Measurements from ENCODE around the gene LRRN2. TPM values are rescaled to one million over a fixed set of nuclear protein-coding genes. Genes with fewer than 3 reads are reported as not detected.
"Not testable (repeated sequence)": the region's sequence is repeated elsewhere in the genome, so short reads cannot be mapped to it uniquely, and the experiment has no call there.

Gene LRRN2
- total RNA-seq, result 12.8 TPM

DNA sequence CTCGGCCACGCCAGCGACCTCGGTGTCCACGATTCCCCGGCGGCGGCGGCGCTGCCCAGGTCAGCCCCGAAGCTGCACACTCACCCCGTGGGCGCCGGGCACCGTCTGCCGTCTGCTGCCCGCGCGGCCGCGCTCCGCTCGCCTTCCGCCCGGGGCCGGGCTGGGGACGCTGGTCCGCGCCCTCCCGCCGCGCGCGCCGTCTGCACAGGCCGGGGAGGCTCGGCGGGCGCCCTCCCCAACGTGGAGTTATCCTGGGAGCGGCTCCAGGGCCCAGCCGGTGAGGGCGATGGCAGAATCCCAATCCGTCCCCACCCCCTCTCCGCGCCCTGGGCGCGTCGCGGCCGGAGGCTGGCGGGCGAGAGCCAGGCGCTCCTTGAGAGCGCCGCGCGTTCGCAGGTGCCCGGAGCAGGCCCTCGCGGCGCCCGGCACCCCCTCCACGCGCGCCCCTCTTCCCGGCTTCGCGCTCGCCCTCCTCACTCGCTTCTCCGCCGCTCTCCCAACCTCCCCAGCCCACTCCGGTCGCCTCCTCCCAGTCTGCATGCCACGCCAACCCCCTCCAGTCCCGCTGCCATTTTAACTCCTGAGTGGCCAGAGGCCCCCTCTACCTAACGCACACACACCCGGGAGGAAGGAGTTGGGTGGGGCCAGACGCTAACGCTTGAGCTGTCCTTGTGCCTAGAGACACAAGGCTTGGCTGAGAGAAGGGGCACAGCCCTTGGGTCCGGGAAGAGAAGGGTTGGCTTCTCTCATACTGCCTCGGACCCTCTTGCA lies at the start of gene LRRN2:
LRRN2 (minus strand) TSS at position 503 of the 771 bp plus-strand sequence. CDS start 65,746 bp downstream, outside the sequence.
- DNase-seq, result no peak

DNA sequence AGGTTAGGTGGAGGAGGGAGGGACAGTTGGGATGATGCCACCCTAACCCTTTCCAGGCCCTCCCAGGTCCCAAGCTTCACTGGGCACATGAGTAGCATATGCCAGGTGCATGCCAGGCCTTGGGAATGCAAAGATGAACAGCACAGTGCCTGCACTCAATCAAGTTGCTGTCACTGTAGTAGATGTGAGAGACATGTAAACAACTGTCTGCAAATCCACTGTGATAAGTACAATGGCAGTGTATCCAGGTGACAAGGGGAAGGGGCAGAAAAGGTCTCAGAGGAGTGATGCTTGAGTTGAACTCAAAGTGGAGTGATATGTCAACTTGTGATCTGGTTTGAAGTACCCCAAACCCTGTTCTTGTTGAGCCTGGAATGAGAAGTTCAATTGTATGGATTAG lies 49.5 kb upstream of the LRRN2 start:
- no peak for DNase-seq

DNA sequence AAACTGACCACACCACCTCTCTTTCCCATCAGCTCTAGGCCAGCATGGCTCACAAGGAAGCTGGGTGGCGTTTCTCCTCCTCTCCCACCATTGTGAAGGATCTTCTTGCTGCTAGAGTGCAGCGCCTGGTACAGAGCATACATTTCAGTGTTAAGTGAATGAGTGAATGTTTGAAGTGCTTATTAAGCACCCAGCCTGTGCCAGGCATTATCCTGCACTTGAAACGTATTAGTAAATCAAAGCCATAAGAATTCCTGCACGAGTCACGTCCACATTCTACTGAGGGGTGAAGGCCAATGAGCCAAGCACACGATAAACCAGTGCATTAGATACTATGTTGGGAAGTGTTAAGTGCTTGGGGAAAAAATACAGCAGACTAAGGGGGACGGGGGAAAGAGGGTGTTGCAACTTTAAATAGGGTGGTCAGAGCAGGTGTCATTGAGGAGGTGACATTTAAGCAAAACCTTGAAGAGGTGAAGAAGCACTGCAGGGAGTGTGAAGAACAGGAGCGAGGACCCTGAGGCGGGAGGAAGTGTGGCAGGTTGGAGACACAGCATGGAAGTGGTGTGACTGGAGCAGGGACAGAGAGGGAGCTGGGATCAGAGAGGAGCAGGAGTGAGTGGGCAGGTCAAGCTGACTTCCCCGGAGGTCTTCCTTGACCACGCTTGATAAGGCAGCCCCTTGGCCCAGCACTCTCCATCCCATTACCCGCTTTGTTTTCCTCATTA lies 48.5 kb upstream of the LRRN2 start:
- no peak for DNase-seq

GRCh38 chr1:204733289-204733688 lies 47.8 kb upstream of the LRRN2 start:
- no peak for DNase-seq

DNA sequence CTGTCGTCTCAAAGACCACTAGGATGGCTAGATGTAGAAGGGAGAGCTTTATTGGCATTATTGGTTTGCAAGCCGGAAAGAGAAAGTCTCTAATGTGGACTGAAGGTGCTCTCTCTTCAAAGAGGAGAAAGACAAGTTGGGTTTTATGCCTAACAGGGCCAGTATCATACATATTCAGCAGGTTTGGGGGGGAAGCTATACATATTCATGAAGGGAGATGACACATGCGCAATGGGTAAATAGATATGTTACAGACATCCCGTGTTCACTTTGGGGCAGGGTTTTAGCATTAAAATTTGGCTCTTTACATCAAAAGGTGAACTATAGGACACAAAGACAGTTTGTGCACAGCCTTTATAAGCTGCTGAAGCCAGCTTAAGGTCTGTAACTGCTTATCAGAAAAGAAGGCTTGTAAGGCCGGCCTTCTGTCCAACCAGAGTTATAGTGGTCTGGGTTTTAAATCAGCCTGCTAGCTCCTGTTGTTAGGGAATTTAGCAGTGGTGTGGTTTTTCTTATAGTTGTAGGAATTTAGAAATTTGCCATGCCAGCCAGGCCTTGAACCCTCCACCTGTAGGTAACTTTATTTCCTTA lies 46.5 kb upstream of the LRRN2 start:
- no peak for DNase-seq

- no peak for DNase-seq
Measured at GRCh38 chr1:204731509-204731908, 46.0 kb upstream of the LRRN2 start.

- no peak for DNase-seq
Measured at GRCh38 chr1:204730826-204731459, 45.4 kb upstream of the LRRN2 start.

DNA sequence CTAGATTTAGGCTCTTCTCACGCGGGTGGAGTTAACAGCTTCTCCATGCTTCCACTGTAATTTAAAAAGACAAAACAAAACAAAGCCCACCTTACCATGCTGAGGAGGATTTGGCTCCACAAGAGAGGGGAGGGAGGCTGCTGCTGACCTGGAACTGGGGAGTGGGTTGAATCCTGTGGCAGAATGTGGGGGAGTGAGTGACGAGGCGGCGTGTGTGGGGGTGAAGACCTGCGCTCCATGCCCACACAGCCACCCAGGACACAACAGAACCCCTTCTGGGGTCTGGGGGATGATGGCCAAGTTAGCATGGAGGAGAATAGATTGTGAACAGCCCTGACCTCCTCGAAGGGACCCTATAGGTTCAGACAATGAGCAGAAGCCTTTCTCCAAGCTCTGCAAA lies 44.0 kb upstream of the LRRN2 start:
- DNase-seq, result no peak

DNA sequence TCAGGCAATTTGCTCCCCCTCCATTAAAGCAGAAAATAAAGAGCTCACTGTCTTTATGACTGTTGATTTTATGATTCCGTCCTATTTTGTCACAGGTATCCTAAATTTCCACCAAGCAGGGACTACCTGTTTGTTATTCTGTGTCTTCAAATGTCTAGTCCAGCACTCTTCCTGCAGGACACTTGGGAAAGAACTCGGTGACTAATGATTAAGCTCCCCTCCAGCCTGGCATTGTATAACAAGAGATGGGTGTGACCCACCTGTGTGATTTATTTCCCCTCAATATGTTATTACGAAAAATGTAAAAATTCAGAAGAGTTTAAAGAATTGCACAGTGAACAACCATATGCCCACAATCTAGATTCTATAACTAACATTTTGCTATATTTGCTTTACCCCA lies 42.9 kb upstream of the LRRN2 start:
- no peak for DNase-seq

DNA sequence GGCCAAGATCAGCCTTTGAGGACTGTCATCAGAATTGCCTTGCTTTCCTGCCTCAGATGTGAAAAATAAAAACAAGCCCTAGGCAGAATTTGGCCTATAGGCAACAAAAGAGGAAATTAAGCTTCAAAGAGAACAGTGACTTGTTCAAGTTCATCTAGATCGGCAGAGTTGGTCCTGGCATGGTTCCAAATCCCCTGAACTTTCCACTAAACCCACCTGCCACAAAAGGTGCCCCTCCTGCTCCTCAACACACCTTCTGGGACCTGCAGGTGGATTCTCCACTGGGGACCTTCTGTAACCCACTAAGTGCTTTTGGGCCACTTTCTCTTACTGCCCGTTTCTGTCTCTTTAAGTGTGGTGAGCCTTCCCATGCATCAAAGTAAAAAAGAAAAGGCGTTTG lies 42.5 kb upstream of the LRRN2 start:
- no peak for DNase-seq

- DNase-seq, result not testable (repeated sequence)
Measured at GRCh38 chr1:204727438-204727837, 41.9 kb upstream of the LRRN2 start.

DNA sequence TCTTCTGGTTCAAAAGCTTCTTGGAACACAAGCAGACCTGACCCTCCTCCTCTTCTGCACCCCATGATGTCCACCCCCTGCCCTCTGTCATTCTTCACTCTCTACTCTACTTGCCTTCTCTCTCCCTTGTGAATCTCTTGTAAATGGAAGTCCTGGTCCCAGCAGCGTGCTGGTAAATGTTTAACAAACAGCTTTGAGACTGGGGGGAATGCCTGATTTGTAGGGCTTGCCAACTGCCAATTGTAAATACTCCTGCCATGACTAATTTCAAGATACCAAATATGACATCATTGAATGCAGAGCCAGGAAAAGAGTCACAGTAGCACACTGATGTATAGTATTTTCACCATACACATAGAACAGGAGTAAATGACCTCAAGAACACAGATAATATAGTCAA lies 40.9 kb upstream of the LRRN2 start:
- no peak for DNase-seq

- DNase-seq, result no peak
Measured at GRCh38 chr1:204725821-204726448, 40.4 kb upstream of the LRRN2 start.

DNA sequence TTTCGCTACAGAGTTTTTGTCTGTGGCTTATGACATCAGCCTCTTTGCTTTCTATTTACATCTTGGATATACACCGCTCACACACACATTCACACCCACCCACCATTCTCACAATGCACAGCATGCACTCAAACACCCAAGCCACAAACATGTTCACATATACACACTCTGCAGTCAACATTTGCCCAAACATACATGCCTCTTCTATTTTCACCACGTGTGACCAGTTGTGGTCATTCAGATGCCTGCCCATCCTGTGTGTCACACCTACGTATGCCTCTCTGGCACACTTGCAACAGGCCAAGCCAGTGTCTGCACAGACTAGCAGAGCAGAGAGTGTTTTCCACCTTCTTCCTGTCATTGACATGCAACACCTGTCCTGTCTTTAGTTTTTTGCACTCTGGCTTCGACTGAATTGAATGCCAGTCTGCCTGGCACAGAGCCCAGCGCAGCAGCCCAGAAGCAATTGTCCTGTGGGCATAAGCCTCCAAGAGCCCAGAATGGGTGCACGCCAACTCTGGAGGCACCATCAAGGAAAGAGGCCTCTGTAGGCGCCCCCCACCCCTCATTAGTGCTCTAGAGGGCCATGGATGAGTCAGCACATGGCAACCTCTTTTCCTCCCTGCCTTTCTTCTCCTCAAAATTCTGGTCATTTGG lies 37.7 kb upstream of the LRRN2 start:
- peak; percentile 47 for DNase-seq

- no peak for DNase-seq
Measured at GRCh38 chr1:204721373-204722055, 36.0 kb upstream of the LRRN2 start.

- no peak for DNase-seq
Measured at GRCh38 chr1:204716660-204717059, 31.1 kb upstream of the LRRN2 start.

DNA sequence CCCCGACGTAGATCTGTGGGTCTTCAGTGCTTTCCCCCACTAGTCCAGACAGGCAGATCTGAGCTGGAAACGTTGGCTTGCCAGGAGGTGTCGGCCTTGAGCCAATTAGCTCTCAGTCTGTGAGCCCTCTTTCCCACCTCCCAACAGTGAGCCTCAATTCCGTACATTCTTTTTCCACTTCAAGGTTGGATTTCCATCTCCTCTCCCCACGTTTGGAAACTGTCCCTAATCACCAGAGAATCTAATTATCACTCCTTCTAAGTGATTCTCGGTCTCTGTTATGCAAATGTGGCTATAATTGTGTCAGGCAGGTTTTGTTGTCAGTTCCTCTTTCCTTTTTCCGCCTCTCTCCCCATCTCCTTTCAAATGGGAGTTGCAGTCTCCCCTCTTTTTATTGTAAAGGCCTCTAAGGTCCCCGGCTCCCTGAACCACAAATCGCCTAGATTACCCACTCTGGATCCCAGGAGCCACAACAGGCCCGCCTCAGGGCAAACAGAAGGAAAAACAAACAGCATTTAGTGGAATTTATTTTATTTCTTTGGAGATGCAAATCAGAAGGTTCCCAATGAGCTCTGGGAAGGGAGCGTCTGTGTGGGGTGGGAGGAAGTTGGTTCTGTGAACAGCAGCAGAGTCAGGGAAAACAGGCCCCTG lies 29.4 kb upstream of the LRRN2 start:
- no peak for DNase-seq

- DNase-seq, result no peak
Measured at GRCh38 chr1:204714194-204714860, 28.8 kb upstream of the LRRN2 start.

DNA sequence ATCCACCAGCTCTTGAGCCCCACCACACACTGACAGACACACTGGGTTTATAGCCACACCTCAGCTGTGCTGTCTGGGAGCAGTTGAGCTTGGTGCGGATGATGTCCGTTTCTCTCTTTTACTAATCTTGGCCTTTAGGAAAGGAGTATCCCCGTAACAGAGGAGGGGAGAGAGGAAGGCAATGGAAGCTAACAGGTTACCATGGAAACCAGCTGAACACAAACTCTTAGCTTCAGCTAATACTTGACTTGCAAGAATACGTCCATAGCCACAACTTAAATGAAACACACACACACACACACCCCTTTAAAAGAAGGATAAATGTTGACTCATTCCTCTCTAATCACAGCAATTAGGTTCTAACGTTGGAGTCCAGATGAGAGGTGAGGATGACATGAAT lies 28.0 kb upstream of the LRRN2 start:
- DNase-seq, result no peak
